Right ventricle myocardium inferior (tissue), 1 donor: Measurements from ENCODE around the gene MDM4. TPM values are rescaled to one million over a fixed set of nuclear protein-coding genes. Genes with fewer than 3 reads are reported as not detected.
"Not testable (repeated sequence)": the region's sequence is repeated elsewhere in the genome, so short reads cannot be mapped to it uniquely, and the experiment has no call there.

Experiments
- ATAC-seq: fragments of 200-7000 bp; cut with Tn5 transposase; one replicate; pipeline ENCODE4 v1.9.1; 2020; ENCODE audit warnings: mild to moderate bottlenecking, moderate library complexity
- DNase-seq: peaks from one replicate; pipeline ENCODE4 v3.0.0; 2021; ENCODE audit errors: missing footprints
- intact Hi-C: fragments of 100-400 bp; cut with DNase I; formaldehyde crosslinking; loops from one replicate; pipeline ENCODE4 v1.11.0; 2022
- total RNA-seq: library from RNA; stranded (reverse); fragmentation: NEBNext Ultra II Directional; extraction: Animal tissue kit (Norgen Biotek cat#: 25700); gene quantifications from one replicate; pipeline ENCODE4 v1.2.1, GENCODE V29; 2021
- donor health status: DM: no; HTN: yes; CAD: no; lungs with severe emphysema.

Gene MDM4
- total RNA-seq, 1 donor from 2014 or later = 28.6 TPM

- DNase-seq (no peak), ATAC-seq (no peak)
- intact Hi-C loops = no loop called here
Observed at GRCh38 chr1:204483791-204484190, 32.4 kb upstream of the MDM4 start.

GRCh38 chr1:204486513-204487255, 29.5 kb upstream of the MDM4 start:
- intact Hi-C loops, ATAC-seq, DNase-seq: not testable (repeated sequence)

GRCh38 chr1:204487256-204487615, 29.0 kb upstream of the MDM4 start:
- DNase-seq (no peak), ATAC-seq (no peak)
- intact Hi-C loops = no loop called here

- intact Hi-C loops = loop anchor here (2.0 kb wide), 1 partner anchor 25 kb away; no protein-coding TSS in a partner anchor
- ATAC-seq (no peak), DNase-seq (no peak)
Observed at GRCh38 chr1:204491655-204492054, 24.6 kb upstream of the MDM4 start.

GRCh38 chr1:204493145-204493983, 22.8 kb upstream of the MDM4 start:
- ATAC-seq = peak; percentile 56
- intact Hi-C loops = loop anchor here (2.0 kb wide), 1 partner anchor 27 kb away; no protein-coding TSS in a partner anchor

GRCh38 chr1:204493984-204494280, 22.3 kb upstream of the MDM4 start:
- intact Hi-C loops = loop anchor here (2.0 kb wide), 2 partner anchors 27 to 47 kb away; no protein-coding TSS in a partner anchor
- DNase-seq (peak; percentile 75), ATAC-seq (peak; percentile 64)

More at GRCh38 chr1:204493145-204493983, 22.8 kb upstream of the MDM4 start:
- DNase-seq = peak; percentile 81

GRCh38 chr1:204494281-204495077, 21.7 kb upstream of the MDM4 start, which contains the start of gene PIK3C2B:
Gene PIK3C2B (minus strand): TSS chr1:204494805. CDS start chr1:204469802, 25,003 bp downstream.
- intact Hi-C loops = loop anchor here (2.0 kb wide), 1 partner anchor 48 kb away; no protein-coding TSS in a partner anchor
- ATAC-seq = peak; percentile 97
- peak; percentile 91 for DNase-seq

- no peak for ATAC-seq
- intact Hi-C loops = loop anchor here (2.0 kb wide), 1 partner anchor 48 kb away; no protein-coding TSS in a partner anchor
- no peak for DNase-seq
Observed at GRCh38 chr1:204495078-204495753, 21.0 kb upstream of the MDM4 start.

- ATAC-seq = no peak
- intact Hi-C loops = loop anchor here (2.0 kb wide), 1 partner anchor 49 kb away; no protein-coding TSS in a partner anchor
- no peak for DNase-seq
Observed at GRCh38 chr1:204495777-204496176, 20.4 kb upstream of the MDM4 start.

GRCh38 chr1:204498981-204499380, 17.2 kb upstream of the MDM4 start:
- DNase-seq = no peak
- no peak for ATAC-seq
- intact Hi-C loops = no loop called here

GRCh38 chr1:204499511-204500468, 16.4 kb upstream of the MDM4 start:
- intact Hi-C loops = no loop called here
- ATAC-seq (no peak), DNase-seq (no peak)

- intact Hi-C loops = loop anchor here (2.0 kb wide), 1 partner anchor 71 kb away; no protein-coding TSS in a partner anchor
- no peak for DNase-seq
- no peak for ATAC-seq
Observed at GRCh38 chr1:204502241-204502640, 14.0 kb upstream of the MDM4 start.

GRCh38 chr1:204503122-204503912, 12.9 kb upstream of the MDM4 start:
- no peak for DNase-seq
- no peak for ATAC-seq
- intact Hi-C loops = loop anchor here (1.0 to 2.0 kb wide), 2 partner anchors 57 to 73 kb away; no protein-coding TSS in a partner anchor

GRCh38 chr1:204503913-204504519, 12.2 kb upstream of the MDM4 start:
- DNase-seq (no peak), ATAC-seq (no peak)
- intact Hi-C loops = loop anchor here (1.0 to 2.0 kb wide), 2 partner anchors 58 to 73 kb away; no protein-coding TSS in a partner anchor

- ATAC-seq = no peak
- intact Hi-C loops = no loop called here
Observed at GRCh38 chr1:204505674-204506200, 10.5 kb upstream of the MDM4 start.

More at GRCh38 chr1:204505674-204506200, 10.5 kb upstream of the MDM4 start:
- no peak for DNase-seq
